CD4-positive, alpha-beta T cell treated with Interferon alpha-2 for 1 hour (primary cell): ENCODE measurements around the gene MAK.
A peak's percentile ranks its signal among the peaks of the same experiment; 100 is the strongest.
"Not testable (repeated sequence)": the region's sequence is repeated elsewhere in the genome, so short reads cannot be mapped to it uniquely, and the experiment has no call there.

ENCODE experiments used
- DNase-seq, 2 donors: peaks; one replicate each; pipeline ENCODE4 v3.0.0-alpha.2; 2020 to 2022

Gene MAK

GRCh38 chr6:10852361-10852960 is 14.1 kb upstream of the MAK start:
- no peak for DNase-seq

GRCh38 chr6:10850728-10851127 is 12.4 kb upstream of the MAK start:
- DNase-seq, result no peak

GRCh38 chr6:10849901-10850300 is 11.6 kb upstream of the MAK start:
- no peak for DNase-seq

GRCh38 chr6:10847684-10848083 is 9.3 kb upstream of the MAK start:
- DNase-seq, result no peak

- no peak for DNase-seq
Measured at GRCh38 chr6:10843554-10843953, 5.2 kb upstream of the MAK start.

GRCh38 chr6:10838794-10839333 is 525 bp upstream of the MAK start:
- DNase-seq, result peak in 1 of 2 donors; percentile 17

GRCh38 chr6:10837622-10837994 is 731 bp downstream of the MAK start:
- DNase-seq, result peak in 1 of 2 donors; percentile 19

GRCh38 chr6:10837009-10837621 is 1.2 kb downstream of the MAK start:
- peak in 1 of 2 donors; percentile 14 for DNase-seq

GRCh38 chr6:10834823-10835222 is 3.5 kb downstream of the MAK start:
- DNase-seq, result no peak

- no peak for DNase-seq
Measured at GRCh38 chr6:10831609-10832008, 6.7 kb downstream of the MAK start.

- DNase-seq, result no peak
Measured at GRCh38 chr6:10824819-10825218, 13.5 kb downstream of the MAK start.

GRCh38 chr6:10824297-10824696 is 14.0 kb downstream of the MAK start:
- DNase-seq, result no peak

GRCh38 chr6:10814176-10814575 is 24.2 kb downstream of the MAK start:
- not testable (repeated sequence) for DNase-seq

- DNase-seq, result no peak
Measured at GRCh38 chr6:10809098-10809497, 29.2 kb downstream of the MAK start.

GRCh38 chr6:10808376-10808775 is 30.0 kb downstream of the MAK start:
- no peak for DNase-seq

GRCh38 chr6:10801224-10801848 is 37.0 kb downstream of the MAK start:
- DNase-seq, result peak; percentile 59 to 70

- DNase-seq, result no peak
Measured at GRCh38 chr6:10800810-10801209, 37.5 kb downstream of the MAK start.

- DNase-seq, result no peak
Measured at GRCh38 chr6:10794239-10794638, 44.1 kb downstream of the MAK start.

GRCh38 chr6:10793695-10794094 is 44.6 kb downstream of the MAK start:
- DNase-seq, result no peak

- DNase-seq, result no peak
Measured at GRCh38 chr6:10793035-10793434, 45.3 kb downstream of the MAK start.

GRCh38 chr6:10792101-10792500 is 46.2 kb downstream of the MAK start:
- DNase-seq, result no peak

- DNase-seq, result no peak
Measured at GRCh38 chr6:10791673-10792072, 46.7 kb downstream of the MAK start.

GRCh38 chr6:10779076-10779475 is 59.3 kb downstream of the MAK start:
- DNase-seq, result no peak

- no peak for DNase-seq
Measured at GRCh38 chr6:10778230-10778629, 60.1 kb downstream of the MAK start.
